ENCODE results near the gene C1orf115.
"Not testable (repeated sequence)": the region's sequence is repeated elsewhere in the genome, so short reads cannot be mapped to it uniquely, and the experiment has no call there.

The C1orf115 gene

GRCh38 chr1:220690140-220691052, at the start of gene C1orf115:
C1orf115 (plus strand) TSS chr1:220690363; CDS start chr1:220690403, 40 bp downstream.
- DNase-seq (ENCODE audit: low read depth in 1 of 2, low spot score in 1 of 2): peak; percentile 57 to 63

DNA sequence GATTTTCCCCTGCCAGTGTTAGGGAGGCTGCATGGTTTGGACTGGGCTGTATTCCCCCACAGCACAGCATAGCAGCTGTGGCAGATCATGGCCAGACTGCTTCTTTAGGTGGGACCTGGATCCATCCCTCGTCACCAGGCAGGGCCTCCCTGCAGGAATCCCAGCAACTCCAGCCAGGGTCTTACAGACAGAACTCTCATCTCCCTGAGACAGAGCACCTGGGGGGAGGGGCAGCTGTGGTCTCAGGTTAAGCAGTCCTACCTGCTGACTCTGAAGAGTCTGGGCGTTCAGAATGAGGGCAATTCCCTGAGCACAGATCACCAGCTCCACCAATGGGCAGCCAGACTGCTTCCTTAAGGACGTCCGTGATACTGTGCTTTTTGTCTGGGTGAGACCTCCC, 47.9 kb upstream of the C1orf115 start:
- no peak for DNase-seq (ENCODE audit: low read depth in 1 of 2, low spot score in 1 of 2)

DNA sequence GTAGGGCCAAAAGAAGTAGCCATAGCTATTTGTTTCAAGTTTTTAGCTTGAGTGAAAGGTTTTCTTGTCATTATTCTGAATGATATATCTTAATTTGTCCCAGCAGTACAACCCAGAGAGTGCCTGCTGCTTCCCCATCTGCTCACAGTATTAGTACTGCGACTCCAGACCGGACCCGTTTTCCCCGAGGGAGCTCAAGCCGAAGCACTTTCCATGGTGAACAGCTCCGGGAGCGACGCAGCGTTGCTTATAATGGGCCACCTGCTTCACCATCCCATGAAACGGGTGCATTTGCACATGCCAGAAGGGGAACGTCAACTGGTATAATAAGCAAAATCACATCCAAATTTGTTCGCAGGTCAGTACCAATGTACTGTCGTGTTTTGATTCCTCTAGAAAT, 37.2 kb upstream of the C1orf115 start:
- DNase-seq (ENCODE audit: low read depth in 1 of 2, low spot score in 1 of 2): no peak

DNA sequence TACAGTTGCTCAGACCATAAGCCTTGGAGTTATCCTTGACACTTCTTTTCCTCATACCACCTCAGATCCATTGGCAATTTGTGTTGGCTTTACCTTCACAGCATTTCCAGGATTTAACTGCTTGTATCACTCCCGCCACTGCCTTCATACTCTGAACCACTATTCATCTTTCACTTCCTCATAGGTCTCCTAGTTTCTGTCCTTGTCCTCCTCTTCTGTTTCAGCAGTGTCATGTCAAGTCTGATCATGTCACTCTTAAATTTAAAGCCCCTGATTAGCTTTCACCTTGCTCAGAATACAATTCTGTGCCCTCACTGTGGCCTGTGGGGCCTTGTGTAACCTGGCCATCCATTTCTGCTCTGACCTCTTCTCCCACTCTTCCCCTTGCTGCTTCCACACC, 34.7 kb upstream of the C1orf115 start:
- no peak for DNase-seq (ENCODE audit: low read depth in 1 of 2, low spot score in 1 of 2)

DNA sequence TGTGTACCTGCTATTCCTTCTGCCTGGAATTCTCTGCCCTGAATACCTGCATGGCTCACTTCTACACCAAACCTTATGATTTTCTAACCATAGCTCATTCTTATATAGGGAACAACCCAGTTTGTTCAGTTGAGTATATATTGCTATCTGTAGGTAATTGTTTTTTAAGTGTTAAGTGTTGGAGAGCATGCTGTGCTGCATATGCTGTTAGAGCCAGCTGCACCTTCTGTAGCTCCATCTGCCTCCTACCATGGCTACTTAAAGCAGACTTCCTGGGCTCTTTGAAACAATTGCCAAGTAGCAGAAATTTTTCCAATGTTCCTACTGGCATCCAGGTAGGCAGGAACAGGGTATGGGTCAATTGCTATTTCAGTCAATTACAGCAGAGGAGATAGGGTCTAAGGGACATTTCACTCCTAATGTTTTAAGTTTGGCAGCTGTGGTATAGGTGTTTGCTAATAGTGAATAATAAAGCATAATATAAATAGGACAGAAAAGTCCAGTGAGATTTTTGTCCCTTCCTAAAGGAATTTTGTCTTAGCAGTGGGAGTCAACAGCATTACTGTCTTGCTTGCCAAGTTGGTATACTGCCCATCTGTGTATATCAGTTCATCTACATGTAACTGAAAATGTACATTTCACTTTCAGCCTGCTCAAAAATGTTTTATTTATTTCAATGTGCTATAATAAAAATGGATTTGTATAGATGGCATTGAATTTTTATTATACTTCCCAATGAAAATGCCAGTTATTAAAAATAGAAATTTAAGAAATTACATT, 34.0 kb upstream of the C1orf115 start:
- no peak for DNase-seq (ENCODE audit: low read depth in 1 of 2, low spot score in 1 of 2)

DNA sequence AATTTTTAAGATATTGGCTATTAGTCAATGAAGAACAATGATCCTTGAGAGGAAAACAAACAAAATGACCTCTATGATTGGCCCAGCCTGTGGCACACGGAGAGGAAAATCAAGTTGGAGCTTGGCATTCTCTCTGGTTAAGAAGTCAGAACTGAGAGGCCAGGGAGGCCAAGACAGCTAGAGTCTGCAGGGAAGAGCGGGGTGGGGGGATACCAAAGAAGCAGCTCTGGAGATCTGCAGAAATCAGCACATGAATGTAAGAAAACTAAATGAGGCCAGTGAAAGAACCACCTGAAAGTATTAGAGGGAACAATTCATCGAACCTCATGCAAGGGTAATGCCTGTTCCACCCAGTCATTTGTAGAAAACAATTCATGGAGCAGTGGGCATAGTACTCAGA, 23.8 kb upstream of the C1orf115 start:
- DNase-seq (ENCODE audit: low read depth in 1 of 2, low spot score in 1 of 2): no peak

DNA sequence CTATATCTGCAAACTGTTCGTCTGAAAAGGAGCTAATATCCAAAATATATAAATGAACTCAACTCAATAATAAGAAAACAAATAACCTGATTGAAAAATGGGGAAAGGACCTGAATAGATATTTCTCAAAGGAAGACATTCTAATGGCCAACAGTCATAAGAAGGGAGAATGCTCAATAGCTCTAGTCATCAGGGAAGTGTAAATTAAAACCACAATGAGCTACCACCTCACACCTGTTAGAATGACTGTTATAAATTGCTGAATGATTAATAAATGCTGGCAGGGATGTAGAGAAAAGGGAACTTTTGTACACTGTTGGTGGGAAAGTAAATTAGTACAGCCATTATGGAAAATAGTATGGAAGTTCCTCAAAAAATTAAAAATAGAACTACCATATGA, 21.2 kb upstream of the C1orf115 start:
- DNase-seq (ENCODE audit: low read depth in 1 of 2, low spot score in 1 of 2): no peak

DNA sequence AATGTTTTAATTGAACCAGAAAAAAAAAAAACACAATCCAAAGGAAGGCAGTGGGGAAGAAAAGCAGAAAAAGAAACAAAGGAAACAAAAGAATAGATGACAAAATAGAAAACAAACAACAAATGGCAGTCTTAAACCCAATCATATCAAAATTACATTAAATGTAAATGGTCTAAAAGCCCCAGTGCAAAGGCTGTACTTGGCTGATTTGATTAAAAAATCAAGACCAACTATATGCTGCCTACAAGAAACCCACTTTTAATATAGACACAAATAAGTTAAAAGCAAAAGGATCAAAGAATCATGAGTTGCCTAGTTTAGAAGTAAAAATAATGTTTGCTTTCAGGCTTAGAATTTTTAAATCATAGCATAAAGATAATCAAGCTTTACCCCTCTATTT, 19.8 kb upstream of the C1orf115 start:
- DNase-seq (ENCODE audit: low read depth in 1 of 2, low spot score in 1 of 2): no peak

- DNase-seq (ENCODE audit: low read depth in 1 of 2, low spot score in 1 of 2): no peak
Measured at GRCh38 chr1:220673921-220674320, 16.2 kb upstream of the C1orf115 start.

- DNase-seq (ENCODE audit: low read depth in 1 of 2, low spot score in 1 of 2): no peak
Measured at GRCh38 chr1:220677251-220677650, 12.9 kb upstream of the C1orf115 start.

GRCh38 chr1:220680085-220680687, 10.0 kb upstream of the C1orf115 start:
- no peak for DNase-seq (ENCODE audit: low read depth in 1 of 2, low spot score in 1 of 2)

GRCh38 chr1:220681220-220681880, 8.8 kb upstream of the C1orf115 start:
- no peak for DNase-seq (ENCODE audit: low read depth in 1 of 2, low spot score in 1 of 2)

GRCh38 chr1:220682901-220683576, 7.1 kb upstream of the C1orf115 start:
- DNase-seq (ENCODE audit: low read depth in 1 of 2, low spot score in 1 of 2): no peak

DNA sequence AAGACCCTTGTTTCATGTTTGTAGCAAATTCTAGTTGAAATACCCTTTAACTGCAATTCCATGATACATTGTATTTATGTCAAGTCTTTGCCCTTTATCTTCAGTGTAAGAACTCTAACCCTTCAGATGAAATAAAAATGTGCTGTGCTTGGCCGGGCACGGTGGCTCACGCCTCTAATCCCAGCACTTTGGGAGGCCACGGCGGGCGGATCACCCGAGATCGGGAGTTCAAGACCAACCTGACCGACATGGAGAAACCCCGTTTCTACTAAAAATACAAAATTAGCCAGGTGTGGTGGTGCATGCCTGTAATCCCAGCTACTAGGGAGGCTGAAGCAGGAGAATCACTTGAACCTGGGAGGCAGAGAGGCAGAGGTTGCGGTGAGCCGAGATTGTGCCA, 6.4 kb upstream of the C1orf115 start:
- DNase-seq (ENCODE audit: low read depth in 1 of 2, low spot score in 1 of 2): not testable (repeated sequence)

DNA sequence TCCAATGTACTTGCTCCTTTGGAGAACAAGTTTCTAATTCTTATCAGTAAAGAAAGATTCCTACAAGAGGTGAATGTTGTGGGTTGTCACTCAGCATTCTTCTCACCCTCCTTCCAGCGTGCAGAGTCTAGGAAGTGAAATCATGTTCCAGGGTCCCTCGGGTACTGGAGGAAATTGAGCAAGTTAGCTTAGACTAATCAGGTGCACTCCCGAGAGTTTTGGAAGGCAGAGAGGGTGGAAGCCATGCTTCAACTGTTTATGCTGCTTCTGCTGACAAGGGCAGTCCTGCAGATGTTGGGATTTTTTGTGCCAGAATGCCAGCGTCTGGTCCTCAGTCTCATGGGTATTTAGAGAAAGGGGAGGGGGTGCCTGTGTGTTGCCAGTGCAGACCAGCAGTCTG, 5.3 kb upstream of the C1orf115 start:
- no peak for DNase-seq (ENCODE audit: low read depth in 1 of 2, low spot score in 1 of 2)

GRCh38 chr1:220685879-220686278, 4.3 kb upstream of the C1orf115 start:
- DNase-seq (ENCODE audit: low read depth in 1 of 2, low spot score in 1 of 2): no peak

GRCh38 chr1:220687809-220688208, 2.4 kb upstream of the C1orf115 start:
- no peak for DNase-seq (ENCODE audit: low read depth in 1 of 2, low spot score in 1 of 2)

GRCh38 chr1:220689666-220690065, 497 bp upstream of the C1orf115 start:
- DNase-seq (ENCODE audit: low read depth in 1 of 2, low spot score in 1 of 2): no peak

DNA sequence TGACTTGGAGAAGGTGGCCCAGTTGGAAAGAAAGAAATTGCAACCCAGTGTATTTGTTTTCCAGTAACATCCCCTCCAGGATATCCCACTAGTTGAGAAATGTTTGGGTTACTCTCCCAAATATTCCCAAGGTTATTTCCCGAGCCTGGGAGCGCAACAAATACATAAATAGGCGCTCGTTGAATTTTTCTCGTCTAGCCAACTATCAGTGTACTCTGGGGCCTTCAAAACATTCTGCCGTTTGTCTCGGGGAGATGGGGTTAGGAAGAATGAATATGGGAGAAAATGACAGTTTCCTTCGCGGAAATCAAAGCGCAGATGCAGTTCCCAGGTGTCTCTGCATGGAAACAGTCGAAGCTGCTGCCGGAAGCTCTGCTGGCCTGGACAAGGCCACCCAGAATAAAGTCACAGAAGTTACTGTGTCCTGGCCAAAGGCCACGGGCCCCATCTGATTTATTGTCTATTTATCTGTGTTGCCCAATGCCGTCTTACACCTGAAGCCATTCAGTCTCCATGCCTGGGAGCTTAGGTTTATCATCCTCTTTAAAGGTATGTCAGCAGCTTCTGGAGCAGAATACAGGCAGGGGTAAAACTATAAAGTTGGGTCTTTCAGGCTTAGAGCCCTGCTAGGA, 1.0 kb downstream of the C1orf115 start:
- DNase-seq (ENCODE audit: low read depth in 1 of 2, low spot score in 1 of 2): no peak
